HEK293T (cell line): ENCODE data around the gene DOHH.

Experiments
- CTCF ChIA-PET: fragments of 350-600 bp; formaldehyde crosslinking; extraction: SDS; loops from one replicate; lab custom pipeline; 2021; ENCODE audit warnings: antibody characterized with exemption, inconsistent platforms; lab: Yijun Ruan, JAX
- POLR2A ChIA-PET: fragments of 350-600 bp; formaldehyde crosslinking; extraction: SDS; loops from one replicate; lab custom pipeline; 2020; ENCODE audit warnings: antibody characterized with exemption, inconsistent platforms; lab: Yijun Ruan, JAX
- DNase-seq: peaks from one replicate; pipeline ENCODE4 v3.0.0; 2012; ENCODE audit warnings: mixed read lengths; ENCODE audit errors: extremely low spot score
- ARNT ChIP-seq: fragments of 450-650 bp; IDR thresholded peaks from 2 replicates; pipeline ENCODE4 v1.6.1; 2017; ENCODE audit warnings: mild to moderate bottlenecking
- BHLHE40 ChIP-seq: fragments of 450-650 bp; IDR thresholded peaks from 2 replicates; pipeline ENCODE4 v1.6.1; 2016; ENCODE audit warnings: mild to moderate bottlenecking, moderate library complexity, borderline replicate concordance
- CTBP1 ChIP-seq: fragments of 450-650 bp; IDR thresholded peaks from 2 replicates; pipeline ENCODE4 v1.6.1; 2016; ENCODE audit warnings: borderline replicate concordance
- ELF4 ChIP-seq: fragments of 450-650 bp; IDR thresholded peaks from 2 replicates; pipeline ENCODE4 v1.6.1; 2017; ENCODE audit warnings: antibody characterized with exemption
- FOXA1 ChIP-seq: fragments of 450-650 bp; IDR thresholded peaks from 2 replicates; pipeline ENCODE4 v1.6.1; 2016; ENCODE audit warnings: mild to moderate bottlenecking
- FOXK2 ChIP-seq: fragments of 450-650 bp; IDR thresholded peaks from 2 replicates; pipeline ENCODE4 v1.6.1; 2016; ENCODE audit warnings: mild to moderate bottlenecking
- FOXM1 ChIP-seq: fragments of 450-650 bp; IDR thresholded peaks from 2 replicates; pipeline ENCODE4 v1.6.1; 2017; ENCODE audit warnings: mild to moderate bottlenecking, borderline replicate concordance
- HDGF ChIP-seq: fragments of 450-650 bp; IDR thresholded peaks from 2 replicates; pipeline ENCODE4 v1.6.1; 2017; ENCODE audit warnings: antibody characterized with exemption, borderline replicate concordance
- L3MBTL2 ChIP-seq: fragments of 450-650 bp; conservative IDR thresholded peaks from 2 replicates; pipeline ENCODE4 v1.6.1; 2016; ENCODE audit warnings: mild to moderate bottlenecking
- LEF1 ChIP-seq: fragments of 450-650 bp; IDR thresholded peaks from 2 replicates; pipeline ENCODE4 v1.6.1; 2017; ENCODE audit warnings: mild to moderate bottlenecking, borderline replicate concordance
- NFRKB ChIP-seq: fragments of 450-650 bp; IDR thresholded peaks from 2 replicates; pipeline ENCODE4 v1.6.1; 2016; ENCODE audit warnings: mild to moderate bottlenecking, moderate library complexity
- SP1 ChIP-seq: fragments of 450-650 bp; IDR thresholded peaks from 2 replicates; pipeline ENCODE4 v1.6.1; 2017
- SUZ12 ChIP-seq: fragments of 450-650 bp; IDR thresholded peaks from 2 replicates; pipeline ENCODE4 v1.6.1; 2016; ENCODE audit warnings: mild to moderate bottlenecking
- TARDBP ChIP-seq: fragments of 450-650 bp; IDR thresholded peaks from 2 replicates; pipeline ENCODE4 v1.6.1; 2016
- ZNF384 ChIP-seq: fragments of 450-650 bp; IDR thresholded peaks from 2 replicates; pipeline ENCODE4 v1.6.1; 2016
- TF ChIP-seq, protein P1 (sequence below): fragments of 450-650 bp; IDR thresholded peaks from 2 replicates; pipeline ENCODE4 v1.6.1; 2016

Gene DOHH

DNA sequence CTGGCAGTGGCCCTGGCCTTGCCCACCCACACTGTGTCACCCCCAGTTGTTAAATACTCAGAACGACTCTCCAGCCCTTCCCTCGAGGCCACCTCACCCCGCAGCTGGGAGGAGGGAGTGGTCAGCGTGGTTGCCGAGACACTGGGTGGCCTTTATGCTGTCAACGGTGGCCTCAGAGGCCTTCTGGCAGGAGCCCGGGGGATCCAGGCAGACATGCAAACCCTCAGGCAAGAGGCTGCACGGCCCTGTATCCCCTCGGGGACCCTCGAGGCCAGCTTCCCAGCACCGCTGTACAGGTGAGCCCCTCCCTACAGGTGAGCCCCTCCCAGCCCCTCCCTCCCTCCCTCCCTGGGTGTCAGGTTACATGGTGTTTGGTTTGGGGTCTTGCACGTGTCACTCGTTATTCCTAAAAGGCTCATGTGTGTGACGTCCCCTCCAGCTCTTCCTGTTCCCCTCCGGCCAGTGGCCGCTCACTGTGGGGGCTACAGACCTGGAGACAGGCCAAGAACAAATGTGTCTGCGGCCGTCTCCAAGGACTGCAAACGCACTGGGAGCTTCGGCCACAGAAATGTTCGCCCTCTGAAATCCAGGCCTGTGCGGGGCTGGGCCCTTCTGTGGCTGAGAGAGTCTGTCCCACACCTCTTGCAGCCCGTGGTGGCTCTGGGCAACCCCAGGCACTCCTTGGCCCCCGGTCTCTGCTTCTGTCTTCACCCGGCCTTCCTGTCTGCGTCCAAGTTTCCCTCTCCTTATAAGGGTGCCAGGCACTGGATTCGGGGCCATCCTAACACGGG lies 38.7 kb upstream of the DOHH start, which contains the start of gene TEKTIP1:
TEKTIP1 (plus strand) TSS at position 210 of the 791 bp plus-strand sequence; CDS start at position 214, 4 bp downstream.
- ChIA-PET POLR2A (no interaction called here), CTCF (no interaction called here)
- no peak for TF ChIP-seq NFRKB
- TF ChIP-seq SP1 = no peak
- TF ChIP-seq SUZ12 = no peak
- DNase-seq = no peak

DNA sequence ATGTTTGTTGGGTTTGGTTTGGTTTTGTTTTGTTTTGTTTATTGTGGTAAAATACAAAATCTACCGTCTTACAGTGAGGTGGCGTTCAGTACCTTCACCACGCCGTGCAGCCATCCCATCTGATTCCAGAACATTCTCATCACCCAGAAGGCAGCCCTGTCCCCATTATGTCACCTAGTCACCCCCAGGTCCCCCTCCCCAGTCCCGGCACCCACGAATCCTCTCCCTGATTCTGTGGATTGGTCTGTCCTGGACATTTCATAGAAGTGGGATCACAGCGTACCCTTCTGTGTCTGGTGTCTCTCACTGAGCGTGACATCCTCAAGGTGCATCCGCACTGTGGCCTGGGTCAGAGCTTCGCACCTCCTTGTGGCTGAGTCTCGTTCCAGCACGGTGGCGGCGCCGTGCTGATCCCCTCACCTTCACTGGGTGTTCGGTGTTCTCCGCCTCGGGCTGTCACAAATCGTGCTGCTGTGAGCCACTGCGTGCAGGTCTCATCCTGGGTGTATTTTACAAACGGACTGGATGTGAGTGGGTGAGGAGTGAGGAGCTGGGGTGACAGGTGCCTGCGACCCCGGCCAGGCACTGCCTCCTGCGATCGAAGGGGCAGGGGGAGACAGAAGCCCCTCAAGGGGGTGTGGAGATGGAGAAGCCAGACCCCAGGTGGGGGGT lies 37.9 kb upstream of the DOHH start:
- ChIA-PET CTCF (no interaction called here), POLR2A (no interaction called here)
- no peak for TF ChIP-seq SP1
- no peak for TF ChIP-seq ELF4
- no peak for TF ChIP-seq NFRKB
- TF ChIP-seq CTBP1 = no peak
- TF ChIP-seq ZNF384 = no peak
- no peak for TF ChIP-seq LEF1
- TF ChIP-seq FOXA1 = no peak
- TF ChIP-seq ARNT = no peak
- TF ChIP-seq SUZ12 = no peak
- TF ChIP-seq FOXK2 = no peak
- no peak for TF ChIP-seq HDGF
- no peak for TF ChIP-seq TARDBP
- no peak for TF ChIP-seq L3MBTL2
- no peak for TF ChIP-seq FOXM1
- no peak for TF ChIP-seq BHLHE40
- TF ChIP-seq, protein P1, sequence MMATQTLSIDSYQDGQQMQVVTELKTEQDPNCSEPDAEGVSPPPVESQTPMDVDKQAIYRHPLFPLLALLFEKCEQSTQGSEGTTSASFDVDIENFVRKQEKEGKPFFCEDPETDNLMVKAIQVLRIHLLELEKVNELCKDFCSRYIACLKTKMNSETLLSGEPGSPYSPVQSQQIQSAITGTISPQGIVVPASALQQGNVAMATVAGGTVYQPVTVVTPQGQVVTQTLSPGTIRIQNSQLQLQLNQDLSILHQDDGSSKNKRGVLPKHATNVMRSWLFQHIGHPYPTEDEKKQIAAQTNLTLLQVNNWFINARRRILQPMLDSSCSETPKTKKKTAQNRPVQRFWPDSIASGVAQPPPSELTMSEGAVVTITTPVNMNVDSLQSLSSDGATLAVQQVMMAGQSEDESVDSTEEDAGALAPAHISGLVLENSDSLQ = no peak
- DNase-seq = no peak

DNA sequence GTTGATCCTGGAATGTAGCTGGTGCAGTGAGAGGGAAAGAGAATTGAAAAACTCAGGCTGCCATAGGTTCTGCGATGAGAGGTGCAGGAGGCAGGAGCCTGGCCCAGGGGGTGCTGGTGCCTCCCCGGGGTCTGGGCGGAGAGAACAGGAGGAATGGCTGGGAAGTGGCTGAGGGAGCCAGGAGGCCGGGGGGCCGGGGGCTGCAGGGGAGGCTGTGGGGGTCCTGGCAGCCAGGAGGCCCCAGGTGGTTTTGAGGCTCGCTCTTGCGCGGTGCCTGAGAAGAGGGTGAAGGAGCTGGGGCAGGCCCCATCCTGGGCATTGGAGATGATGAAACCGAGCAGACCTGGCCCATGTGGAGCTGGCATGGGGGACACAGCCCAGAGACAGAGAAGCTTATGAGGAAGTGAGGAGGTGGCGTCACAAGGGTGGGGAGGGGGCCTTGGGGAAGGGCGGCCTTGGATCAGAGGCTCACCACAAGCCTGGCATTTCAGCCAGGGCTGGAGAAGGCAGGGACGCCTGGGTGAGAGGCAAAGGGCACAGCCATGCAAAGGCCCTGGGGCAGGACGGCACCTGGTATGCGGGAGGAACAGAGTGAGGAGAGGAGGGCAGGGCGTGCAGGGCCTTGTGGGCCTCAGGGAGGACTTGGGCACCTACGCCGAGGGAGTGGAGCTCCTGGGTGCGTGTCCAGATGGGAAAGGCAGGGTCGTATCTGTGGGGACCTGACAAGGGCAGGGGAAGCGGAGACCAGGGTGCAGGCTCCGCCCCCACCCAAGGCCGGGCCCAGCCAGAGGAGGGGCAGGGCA lies 37.2 kb upstream of the DOHH start:
- CTCF ChIA-PET = no interaction called here
- POLR2A ChIA-PET = no interaction called here
- no peak for DNase-seq
- TF ChIP-seq L3MBTL2 (no peak), LEF1 (no peak), FOXM1 (no peak), ELF4 (no peak), FOXA1 (no peak), ZNF384 (no peak), TARDBP (no peak), SP1 (no peak), FOXK2 (no peak), ARNT (no peak), CTBP1 (no peak), SUZ12 (no peak), NFRKB (no peak)

DNA sequence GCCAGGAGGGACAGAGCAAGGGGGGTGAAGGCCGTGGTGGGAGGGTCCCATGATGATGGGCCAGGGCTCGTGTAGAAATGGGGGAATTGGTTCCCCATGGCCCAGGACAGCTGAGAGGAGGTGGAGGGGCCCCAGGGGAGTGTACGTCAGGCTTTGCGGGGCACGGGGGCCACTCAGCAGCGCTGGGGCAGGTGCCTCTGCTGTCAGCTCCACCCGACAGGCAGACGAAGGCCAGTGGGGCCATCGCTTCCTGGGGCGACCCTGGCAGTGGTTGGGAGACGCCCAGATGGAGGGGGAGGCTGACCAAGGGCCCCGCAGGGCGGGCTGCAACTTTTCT lies 36.6 kb upstream of the DOHH start:
- no peak for DNase-seq
- no peak for TF ChIP-seq HDGF
- no peak for TF ChIP-seq SP1
- no peak for TF ChIP-seq ZNF384
- TF ChIP-seq CTBP1 = no peak
- TF ChIP-seq, protein P1 = no peak
- TF ChIP-seq ARNT = no peak
- no peak for TF ChIP-seq ELF4
- TF ChIP-seq LEF1 = no peak
- no peak for TF ChIP-seq L3MBTL2
- no peak for TF ChIP-seq BHLHE40
- TF ChIP-seq FOXM1 = no peak
- TF ChIP-seq TARDBP = no peak
- ChIA-PET POLR2A (no interaction called here), CTCF (no interaction called here)

DNA sequence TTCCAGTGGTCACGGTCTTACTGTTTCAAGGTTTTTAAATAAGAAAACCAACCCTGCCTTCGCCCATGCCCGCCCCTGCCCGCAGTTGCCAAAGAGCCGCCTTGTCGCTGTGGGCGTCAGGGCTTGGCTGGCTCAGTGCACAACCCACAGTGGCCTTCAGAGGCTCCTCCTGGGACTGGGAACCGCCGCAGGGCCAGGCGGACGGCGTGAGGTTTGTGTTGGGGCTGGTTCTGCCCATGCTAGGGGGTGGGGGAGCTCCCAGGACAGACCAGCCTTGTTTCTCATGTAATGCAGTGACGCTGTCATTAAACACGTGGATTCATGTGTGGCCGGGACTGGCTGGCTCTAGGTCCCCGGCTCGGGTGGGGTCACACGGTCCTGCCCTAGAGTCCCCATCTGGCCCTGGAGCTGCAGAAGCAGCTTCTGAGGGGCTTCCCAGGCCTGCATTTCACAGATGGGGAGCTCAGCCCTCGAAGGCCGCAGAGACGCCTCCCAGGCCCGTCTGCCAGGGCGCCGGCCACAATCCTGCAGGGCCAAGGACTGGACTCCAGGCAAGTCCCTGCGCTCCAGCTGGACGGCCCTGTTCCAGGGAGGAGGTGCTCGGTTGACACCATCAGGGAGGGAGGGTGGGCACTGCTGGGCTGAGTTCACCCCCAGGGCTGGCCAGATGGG lies 36.1 kb upstream of the DOHH start:
- TF ChIP-seq TARDBP (no peak), SUZ12 (no peak), FOXM1 (no peak), FOXK2 (no peak)
- TF ChIP-seq, protein P1 = no peak
- CTCF ChIA-PET = no interaction called here
- no peak for DNase-seq
- POLR2A ChIA-PET = no interaction called here
